Measurements from ENCODE around the gene ALKBH6. TPM values are rescaled to one million over a fixed set of nuclear protein-coding genes. Genes with fewer than 3 reads are reported as not detected.

The ALKBH6 gene
- total and polyA plus RNA-seq, 2 of the 8 experiments (the other 6 are each of a cell fraction or from before 2014, with no cell fraction given) = 19.2 to 33.3 TPM

GRCh38 chr19:36058481-36059179, 44.6 kb upstream of the ALKBH6 start:
- H3K4me1 ChIP-seq (replicated peaks in 1 of 4; ENCODE audit: control insufficient read depth in 3 of 4, insufficient read depth in 4 of 4, low read length in 3 of 4) = peaks cover 0 to 4% (median under 1%) of the 10 kb centered on the region in 4 experiments; a peak in 2 of 7 replicates
- H2BK12ac ChIP-seq (ENCODE audit: low read depth, low read length) = no peak overlapping the region
- 87% methylated on average over 12 of the region's 12 CpGs; no CpG with 5 or more reads in 1 of the 2 experiments for WGBS, 2 experiments (ENCODE audit: extremely low coverage in 1 of 2, insufficient coverage in 1 of 2, insufficient read length in 1 of 2, insufficient replicate concordance in 2 of 2, low coverage in 1 of 2, low lambda C conversion rate in 2 of 2, missing lambda C conversion rate in 1 of 2)
- H4K8ac ChIP-seq (ENCODE audit: extremely low read depth, insufficient read depth, low read length) = no peak overlapping the region
- no peak overlapping the region for H3K4ac ChIP-seq (replicated peaks; ENCODE audit: insufficient read length, low read depth, low read length)
- H3K27ac ChIP-seq (ENCODE audit: low read depth, low read length) = no peak overlapping the region
- H4K20me1 ChIP-seq (replicated peaks in 1 of 2; ENCODE audit: control insufficient read depth in 1 of 2, insufficient read depth in 2 of 2, low read length in 2 of 2) = peaks cover 8 to 16% of the 10 kb centered on the region in 2 experiments
- FAIRE-seq = no peak
- no peaks in the 10 kb centered on the region for H3K27me3 ChIP-seq (replicated peaks in 1 of 4; ENCODE audit: control insufficient read depth in 3 of 4, extremely low read depth in 1 of 4, insufficient read depth in 3 of 4, low read length in 3 of 4)
- H3K79me1 ChIP-seq (ENCODE audit: low read depth, low read length) = peaks cover 4% of the 10 kb centered on the region; the same call in 1 of the 2 replicates
- H2AFZ ChIP-seq (ENCODE audit: low read length) = no peak overlapping the region
- no peak overlapping the region for H2BK20ac ChIP-seq (ENCODE audit: low read length)
- H3K14ac ChIP-seq (ENCODE audit: insufficient read length) = no peak overlapping the region
- DNase-seq (ENCODE audit: low read depth in 1 of 2, low spot score in 2 of 2) = no peak
- H3K18ac ChIP-seq (ENCODE audit: extremely low read depth, low read length) = no peak overlapping the region
- no peaks in the 10 kb centered on the region for H3K9me3 ChIP-seq (ENCODE audit: insufficient read depth in 2 of 2, low read depth in 1 of 2, low read length in 1 of 2)
- ChIA-PET POLR2A (ENCODE audit: partially characterized antibody) (interaction anchor here (1.0 to 1.6 kb wide), 2 partner anchors 14 to 70 kb away, joined by 3 to 5 read pairs; no protein-coding TSS in a partner anchor), CTCF (ENCODE audit: partially characterized antibody) (interaction anchor here (1.2 to 1.7 kb wide), 4 partner anchors 25 to 81 kb away, joined by 3 to 5 read pairs (median 3); partner anchors contain the start of gene CLIP3)
- H3K36me3 ChIP-seq (ENCODE audit: control insufficient read depth in 2 of 4, insufficient read depth in 4 of 4, low read length in 3 of 4) = peaks cover 20 to 34% (median 30%) of the 10 kb centered on the region in 4 experiments; a peak in 7 of 8 replicates
- no peak overlapping the region for H3K9ac ChIP-seq (replicated peaks in 1 of 4; ENCODE audit: extremely low read depth in 1 of 4, low read depth in 3 of 4, low read length in 3 of 4)
- H3K4me3 ChIP-seq (ENCODE audit: extremely low read depth in 1 of 4, insufficient read depth in 2 of 4, low read depth in 3 of 4, low read length in 4 of 4) = no peak overlapping the region
- H2BK5ac ChIP-seq (ENCODE audit: low read depth, low read length) = no peak overlapping the region
- no peak overlapping the region for H3K4me2 ChIP-seq (ENCODE audit: insufficient read depth in 1 of 2, low read depth in 2 of 2, low read length in 2 of 2)
- no peak overlapping the region for H4K5ac ChIP-seq (ENCODE audit: insufficient read length, low read depth, low read length)
- H3K79me2 ChIP-seq (ENCODE audit: control insufficient read depth in 1 of 2, insufficient read depth in 2 of 2, low read length in 2 of 2) = peaks cover 3 to 35% of the 10 kb centered on the region in 2 experiments; a peak in 3 of 4 replicates
- no peak overlapping the region for H3K56ac ChIP-seq (replicated peaks; ENCODE audit: insufficient read length, low read depth, low read length)
- no peak overlapping the region for H2BK120ac ChIP-seq (replicated peaks; ENCODE audit: low read depth, low read length)
- H3K23ac ChIP-seq (ENCODE audit: insufficient read length) = no peak overlapping the region
- H2AK5ac ChIP-seq (ENCODE audit: low read depth, low read length) = no peak overlapping the region
- no peak overlapping the region for H2BK15ac ChIP-seq (ENCODE audit: low read length)
- no peak overlapping the region for H4K91ac ChIP-seq (replicated peaks; ENCODE audit: insufficient read length, low read length)
- peaks cover 2% of the 10 kb centered on the region for H3K23me2 ChIP-seq (ENCODE audit: low read depth, low read length)
- TF ChIP-seq BRCA1 (IDR thresholded peaks at IDR 0.05; ENCODE audit: low read depth, low read length) = no peak
- TF ChIP-seq NANOG (IDR thresholded peaks at IDR 0.05; ENCODE audit: insufficient read depth, low read depth, low read length, poor library complexity, severe bottlenecking) = no peak
- TF ChIP-seq GTF2F1 (IDR thresholded peaks at IDR 0.05; ENCODE audit: borderline replicate concordance, low read depth, low read length) = no peak
- no peak for TF ChIP-seq EGR1 (IDR thresholded peaks at IDR 0.05; ENCODE audit: borderline replicate concordance, low read depth, low read length)
- no peak for TF ChIP-seq USF2 (IDR thresholded peaks at IDR 0.05; ENCODE audit: low read length)
- no peak for TF ChIP-seq HDAC2 (IDR thresholded peaks at IDR 0.05; ENCODE audit: borderline replicate concordance in 1 of 2, low read depth in 2 of 2, low read length in 2 of 2)
- no peak for TF ChIP-seq RBBP5 (IDR thresholded peaks at IDR 0.05; ENCODE audit: borderline replicate concordance, low read depth, low read length)
- TF ChIP-seq BACH1 (IDR thresholded peaks at IDR 0.05; ENCODE audit: low read length) = no peak
- no peak for TF ChIP-seq KDM4A (IDR thresholded peaks at IDR 0.05; ENCODE audit: low read depth, low read length, severe bottlenecking)
- no peak for TF ChIP-seq TAF7 (optimal IDR thresholded peaks at IDR 0.05; ENCODE audit: borderline replicate concordance, low read depth, low read length)
- no peak for TF ChIP-seq CEBPB (IDR thresholded peaks at IDR 0.05; ENCODE audit: low read depth, low read length)
